HuH-7.5 (cell line): ENCODE data around the gene NES.

Experiments used
- DNase-seq: peaks from one replicate; pipeline ENCODE4 v3.0.0; 2011; ENCODE audit warnings: low spot score

The NES gene

GRCh38 chr1:156663178-156663577, 14.0 kb downstream of the NES start:
- DNase-seq: no peak

DNA sequence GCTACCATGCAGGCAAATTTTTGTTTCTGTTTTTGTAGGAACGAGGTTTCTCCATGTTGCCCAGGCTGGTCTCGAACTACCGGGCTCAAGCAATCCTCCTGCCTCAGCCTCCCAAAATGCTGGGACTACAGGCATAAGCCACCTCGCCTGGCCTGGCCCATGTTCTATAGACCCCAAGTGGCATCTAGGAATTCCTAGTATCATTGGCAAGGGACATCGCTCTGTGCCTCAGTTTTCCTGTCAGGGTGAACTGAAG, 14.5 kb downstream of the NES start:
- DNase-seq: no peak

- no peak for DNase-seq
Measured at GRCh38 chr1:156662005-156662799, 15.0 kb downstream of the NES start.

DNA sequence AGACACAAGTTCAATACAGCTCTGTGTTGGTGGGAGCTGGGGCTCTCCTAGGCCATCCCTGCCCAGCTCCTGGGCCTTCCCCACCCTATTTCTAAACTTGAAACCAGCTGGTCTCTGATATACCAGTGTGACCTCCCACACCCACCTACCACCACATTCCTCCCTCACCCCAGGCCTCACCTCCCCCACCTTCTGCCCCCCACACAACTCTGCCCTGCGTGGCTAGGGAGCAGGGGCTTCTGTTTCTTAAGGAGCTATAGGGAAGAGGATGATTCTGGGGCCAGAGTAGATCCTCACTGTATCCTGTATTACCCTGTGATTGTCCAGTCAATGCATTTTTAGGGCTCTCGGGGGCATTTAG, 16.5 kb downstream of the NES start:
- DNase-seq: no peak

DNA sequence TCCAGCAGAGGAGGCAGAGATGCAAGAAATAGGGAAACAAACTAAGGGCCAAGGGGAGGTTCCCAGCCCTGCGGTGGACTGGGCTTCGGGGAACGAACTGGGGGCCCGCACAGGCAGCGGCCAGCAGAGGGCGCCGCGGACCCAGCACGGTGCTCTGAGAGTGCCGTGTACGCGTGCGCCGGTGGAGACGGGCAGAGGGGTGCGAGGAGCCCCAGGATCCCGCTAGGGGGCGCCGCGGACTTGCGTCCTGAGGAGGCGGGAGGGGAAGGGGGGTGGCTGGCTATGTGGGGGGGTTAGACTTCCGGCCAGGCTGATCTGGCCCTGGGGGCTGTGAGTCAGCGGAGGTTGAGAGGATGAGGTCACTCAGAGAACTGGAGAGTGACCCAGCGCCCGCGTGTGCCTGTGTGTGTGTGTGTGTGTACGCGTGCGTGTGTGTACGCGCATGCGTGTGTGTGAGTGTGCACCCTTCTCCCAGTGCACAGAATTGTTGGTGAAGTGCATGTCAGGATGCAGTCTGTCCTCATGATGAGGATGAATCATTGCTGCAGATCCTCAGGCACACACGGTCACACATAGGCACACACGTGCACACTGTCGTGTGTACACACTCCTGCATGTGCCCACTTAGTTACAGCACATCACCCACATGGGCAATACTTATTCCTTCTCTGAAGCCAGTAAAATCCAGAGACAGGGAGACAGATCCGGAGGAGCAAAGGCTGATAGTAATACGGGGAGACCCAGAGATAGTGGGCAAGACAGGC, 17.0 kb downstream of the NES start:
- DNase-seq: peak; percentile 99

GRCh38 chr1:156659661-156659987, 17.6 kb downstream of the NES start:
- no peak for DNase-seq

DNA sequence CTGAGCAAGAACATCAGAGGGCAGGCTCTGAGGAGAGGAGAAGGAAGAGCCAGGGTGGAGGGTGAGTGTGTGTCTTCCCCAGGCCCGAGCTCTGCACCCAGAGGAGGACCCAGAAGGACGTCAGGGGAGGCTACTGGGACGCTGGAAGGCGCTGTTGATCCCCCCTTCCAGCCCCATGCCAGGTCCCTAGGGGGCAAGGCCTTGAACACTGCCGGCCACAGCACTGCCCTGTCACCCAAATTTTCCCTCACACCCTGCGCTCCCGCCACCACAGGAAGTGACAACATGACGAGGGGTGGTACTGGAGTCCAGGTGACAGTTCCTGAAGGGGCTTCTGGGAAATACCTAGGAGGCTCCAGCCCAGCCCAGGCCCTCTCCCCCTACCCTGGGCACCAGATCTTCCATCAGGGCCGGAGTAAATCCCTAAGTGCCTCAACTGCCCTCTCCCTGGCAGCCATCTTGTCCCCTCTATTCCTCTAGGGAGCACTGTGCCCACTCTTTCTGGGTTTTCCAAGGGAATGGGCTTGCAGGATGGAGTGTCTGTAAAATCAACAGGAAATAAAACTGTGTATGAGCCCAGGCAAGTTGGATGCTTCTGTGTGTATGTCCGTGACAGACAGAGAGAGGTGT, 18.1 kb downstream of the NES start:
- no peak for DNase-seq

DNA sequence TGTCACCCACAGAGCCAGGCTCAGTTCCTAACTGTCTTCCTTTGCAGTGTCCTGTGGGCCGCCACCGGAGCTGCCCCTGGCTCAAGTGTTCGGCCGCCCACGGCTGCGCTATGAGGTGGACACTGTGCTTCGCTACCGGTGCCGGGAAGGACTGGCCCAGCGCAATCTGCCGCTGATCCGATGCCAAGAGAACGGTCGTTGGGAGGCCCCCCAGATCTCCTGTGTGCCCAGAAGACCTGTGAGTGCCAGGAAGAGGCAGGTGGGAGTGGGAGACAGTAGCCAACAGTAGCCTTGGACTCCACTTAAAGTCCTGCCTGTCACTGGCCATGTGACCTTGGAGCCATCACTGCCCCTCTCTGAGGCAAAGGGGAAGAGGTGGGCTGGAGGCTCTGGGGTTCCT, 18.7 kb downstream of the NES start:
- no peak for DNase-seq

GRCh38 chr1:156657741-156658319, 19.4 kb downstream of the NES start:
- no peak for DNase-seq

DNA sequence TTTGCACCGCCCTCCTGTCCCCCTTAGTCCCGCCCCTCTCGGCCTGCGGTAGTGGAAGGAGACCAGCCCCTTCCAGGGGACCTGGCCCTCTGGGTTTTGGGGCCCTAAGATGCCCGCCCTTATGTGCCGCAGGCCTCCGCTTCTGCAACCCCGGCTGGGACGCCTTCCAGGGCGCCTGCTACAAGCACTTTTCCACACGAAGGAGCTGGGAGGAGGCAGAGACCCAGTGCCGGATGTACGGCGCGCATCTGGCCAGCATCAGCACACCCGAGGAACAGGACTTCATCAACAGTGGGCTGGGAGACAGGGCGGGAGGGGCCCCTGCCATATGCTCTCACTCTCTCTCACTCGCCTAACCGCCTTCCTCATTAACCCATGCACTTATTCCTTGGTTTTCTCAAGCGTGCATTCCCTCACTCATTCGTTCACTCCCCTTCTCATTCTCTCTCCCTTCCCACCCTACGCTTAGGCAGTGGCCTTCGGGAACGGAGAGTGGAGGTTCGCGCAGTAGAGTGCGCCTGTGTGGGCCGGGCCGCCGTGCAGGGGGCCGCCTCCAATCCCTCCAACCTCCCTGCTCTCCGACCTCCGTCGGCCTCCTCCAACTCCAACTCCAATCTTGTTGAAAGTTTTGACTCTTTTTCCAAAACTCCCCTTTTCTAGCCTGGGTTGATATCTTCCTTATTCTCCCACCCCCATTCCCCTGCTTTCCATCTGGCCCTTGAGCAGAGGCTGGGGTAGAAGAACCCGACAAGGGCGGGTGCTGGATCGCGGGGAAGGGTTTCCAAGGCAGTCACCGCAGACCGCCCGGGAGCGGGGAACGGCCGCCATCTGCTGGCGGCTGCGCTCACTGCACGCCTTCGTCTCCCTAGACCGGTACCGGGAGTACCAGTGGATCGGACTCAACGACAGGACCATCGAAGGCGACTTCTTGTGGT, 20.1 kb downstream of the NES start:
- peak; percentile 93 for DNase-seq

DNA sequence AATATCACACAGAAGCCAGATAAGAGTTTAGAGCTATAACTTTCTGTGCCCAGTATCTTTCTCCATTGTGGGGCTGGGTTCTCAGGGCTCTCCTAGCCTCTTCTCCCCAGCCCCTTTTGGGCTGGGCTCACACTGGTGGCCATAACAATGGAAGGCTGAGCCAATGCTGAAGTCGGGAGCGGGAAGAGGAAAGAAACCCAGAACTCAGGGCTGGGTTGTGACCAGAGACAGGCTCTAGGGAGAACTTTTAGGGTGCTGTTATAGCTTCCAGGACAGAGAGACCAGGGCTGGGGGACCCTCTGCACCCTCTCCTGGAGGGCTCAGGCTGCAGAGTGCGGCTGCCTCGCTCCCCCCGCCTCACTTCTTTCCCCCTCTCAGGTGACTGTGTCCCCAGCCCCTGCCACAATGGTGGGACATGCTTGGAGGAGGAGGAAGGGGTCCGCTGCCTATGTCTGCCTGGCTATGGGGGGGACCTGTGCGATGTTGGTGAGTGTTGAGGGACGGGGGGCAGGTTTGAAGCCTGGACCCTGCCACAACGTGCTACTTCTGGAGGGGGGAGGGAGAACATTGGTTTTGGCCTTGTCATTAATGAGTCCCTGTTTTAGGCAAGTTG, 21.2 kb downstream of the NES start:
- DNase-seq: no peak

- no peak for DNase-seq
Measured at GRCh38 chr1:156655151-156655903, 21.9 kb downstream of the NES start.

- no peak for DNase-seq
Measured at GRCh38 chr1:156654700-156655099, 22.5 kb downstream of the NES start.

- no peak for DNase-seq
Measured at GRCh38 chr1:156652992-156653355, 24.2 kb downstream of the NES start.

GRCh38 chr1:156652131-156652991, 24.8 kb downstream of the NES start:
- DNase-seq: no peak

DNA sequence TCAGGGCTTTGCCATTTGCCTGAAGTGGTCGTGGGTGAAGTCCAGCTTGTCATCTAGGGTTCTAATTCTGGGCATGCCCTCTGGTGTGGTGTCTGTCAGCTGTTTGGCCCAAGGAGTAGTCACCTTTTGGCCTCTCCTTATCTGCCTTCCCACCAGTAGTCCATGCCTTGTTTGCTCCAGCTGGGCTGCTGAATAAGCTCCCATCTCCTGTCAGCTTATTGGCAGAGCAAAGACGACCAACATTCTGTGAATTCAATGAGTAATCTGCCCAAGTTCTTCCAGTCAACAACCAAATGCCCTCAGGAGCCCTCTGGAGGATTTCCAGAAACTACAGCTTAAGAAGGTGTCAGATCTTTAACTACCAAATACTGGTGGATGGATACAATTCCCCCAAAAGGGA, 28.3 kb downstream of the NES start:
- no peak for DNase-seq

GRCh38 chr1:156648496-156648895, 28.7 kb downstream of the NES start:
- no peak for DNase-seq

GRCh38 chr1:156647351-156647750, 29.9 kb downstream of the NES start:
- no peak for DNase-seq

DNA sequence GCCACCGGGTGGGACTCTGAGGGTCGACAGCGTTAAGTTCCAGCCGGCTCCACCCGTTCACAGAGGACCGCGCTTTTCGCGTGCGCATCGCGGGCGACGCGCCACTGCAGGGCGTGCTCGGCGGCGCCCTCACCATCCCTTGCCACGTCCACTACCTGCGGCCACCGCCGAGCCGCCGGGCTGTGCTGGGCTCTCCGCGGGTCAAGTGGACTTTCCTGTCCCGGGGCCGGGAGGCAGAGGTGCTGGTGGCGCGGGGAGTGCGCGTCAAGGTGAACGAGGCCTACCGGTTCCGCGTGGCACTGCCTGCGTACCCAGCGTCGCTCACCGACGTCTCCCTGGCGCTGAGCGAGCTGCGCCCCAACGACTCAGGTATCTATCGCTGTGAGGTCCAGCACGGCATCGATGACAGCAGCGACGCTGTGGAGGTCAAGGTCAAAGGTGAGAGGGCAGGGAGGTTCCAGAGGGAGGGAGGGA, 30.4 kb downstream of the NES start:
- DNase-seq: no peak

GRCh38 chr1:156645666-156646065, 31.5 kb downstream of the NES start:
- DNase-seq: no peak
